NCI-H82 treated with DMSO at 0.1 percent for 48 hours (cell line): ENCODE measurements around the gene ZNF567.

Experiments used
- DNase-seq: peaks from one replicate; lab custom pipeline; 2025; ENCODE audit not compliant: unreplicated experiment; lab: John Stamatoyannopoulos, UW

ZNF567 gene

DNA sequence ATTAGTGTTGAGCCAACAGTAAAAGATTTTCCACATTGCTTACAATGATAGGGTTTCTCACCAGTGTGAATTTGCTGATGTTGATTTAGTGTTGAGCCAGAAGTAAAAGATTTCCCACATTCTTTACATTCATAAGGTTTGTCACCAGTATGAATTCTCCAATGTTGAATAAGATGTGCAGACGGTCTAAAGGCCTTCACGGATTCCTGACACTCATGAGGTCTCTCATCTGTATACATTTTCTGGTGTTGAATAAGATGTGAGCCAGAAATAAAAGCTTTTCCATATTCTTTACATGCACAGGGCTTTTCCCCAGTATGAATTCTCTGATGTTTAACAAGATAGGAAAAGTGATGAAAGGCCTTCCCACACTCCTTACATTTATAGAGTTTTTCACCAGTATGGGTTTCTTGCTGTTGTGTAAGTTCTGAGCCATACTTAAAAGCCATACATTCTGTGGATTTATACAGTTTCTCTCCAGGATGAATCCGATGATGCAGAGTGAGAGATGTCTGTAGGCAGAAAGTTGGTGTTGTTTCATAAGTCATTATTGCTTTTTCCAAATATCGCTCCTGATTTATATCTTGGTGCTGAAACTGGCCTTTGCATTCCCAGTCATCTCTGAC is 62.8 kb downstream of the ZNF567 start:
- DNase-seq = no peak
